Natural killer cell (primary cell): Measurements from ENCODE around the gene CERK. TPM values are rescaled to one million over a fixed set of nuclear protein-coding genes. Genes with fewer than 3 reads are reported as not detected.

Source experiments
- ATAC-seq, 3 donors: fragments of 150-1000 bp in 2 of 3; fragments of 200-7000 bp in 1 of 3; cut with Tn5 transposase; 1 replicate in 1 of 3; 2 replicates in 2 of 3; pipeline ENCODE4 v1.10.0; 2021; ENCODE audit warnings: mild to moderate bottlenecking in 2 of 3, moderate library complexity in 2 of 3
- DNase-seq, 2 donors: peaks; one replicate each; pipeline versions ENCODE4 v3.0.0 to v3.0.0-alpha.2; 2013 to 2021; ENCODE audit warnings: mixed read lengths in 1 of 2
- H3K27ac ChIP-seq: one replicate; pipeline ENCODE4 v1.5.1; 2013; ENCODE audit warnings: mild to moderate bottlenecking, low read length
- H3K27me3 ChIP-seq: one replicate; pipeline ENCODE4 v1.6.1; 2013; ENCODE audit warnings: low read length; ENCODE audit not compliant: control insufficient read depth, insufficient read depth
- H3K36me3 ChIP-seq: one replicate; pipeline ENCODE4 v1.6.1; 2013; ENCODE audit warnings: low read length; ENCODE audit not compliant: control insufficient read depth, insufficient read depth
- H3K4me1 ChIP-seq: one replicate; pipeline ENCODE4 v1.6.1; 2013; ENCODE audit warnings: low read length; ENCODE audit not compliant: control insufficient read depth, insufficient read depth
- H3K4me3 ChIP-seq: one replicate; pipeline ENCODE4 v1.5.1; 2013; ENCODE audit warnings: low read length
- H3K9me3 ChIP-seq: one replicate; pipeline ENCODE4 v1.6.1; 2013; ENCODE audit warnings: low read length; ENCODE audit not compliant: control insufficient read depth, insufficient read depth
- H3K27ac Mint-ChIP-seq, 2 donors: one replicate each; pipeline ENCODE4 v1.8.0; 2022; ENCODE audit warnings: mild to moderate bottlenecking in 2 of 2, mixed read lengths in 2 of 2, moderate library complexity in 1 of 2
- H3K27me3 Mint-ChIP-seq, 2 donors: one replicate each; pipeline ENCODE4 v1.8.0; 2022; ENCODE audit warnings: low read depth in 2 of 2, mixed read lengths in 2 of 2
- H3K36me3 Mint-ChIP-seq: one replicate; pipeline ENCODE4 v1.8.0; 2022; ENCODE audit warnings: mixed read lengths
- H3K4me1 Mint-ChIP-seq, 2 donors: one replicate each; pipeline ENCODE4 v1.8.0; 2022; ENCODE audit warnings: mixed read lengths in 2 of 2
- H3K4me3 Mint-ChIP-seq: one replicate; pipeline ENCODE4 v1.8.0; 2022; ENCODE audit warnings: mild to moderate bottlenecking, moderate library complexity, mixed read lengths
- H3K9me3 Mint-ChIP-seq, 2 donors: one replicate each; pipeline ENCODE4 v1.8.0; 2022; ENCODE audit warnings: mixed read lengths in 2 of 2
- CTCF ChIP-seq: fragments of 200-600 bp; IDR thresholded peaks from one replicate; pipeline ENCODE4 v1.8.0; 2022; ENCODE audit warnings: antibody characterized with exemption
- WGBS: methylation state at CpG from one replicate; pipeline ENCODE4 v1.1.7; 2013; ENCODE audit warnings: missing lambda C conversion rate; ENCODE audit not compliant: insufficient coverage; 5-methylcytosine and 5-hydroxymethylcytosine counted together
- intact Hi-C: fragments of 100-400 bp; cut with micrococcal nuclease; formaldehyde crosslinking; loops from one replicate; pipeline ENCODE4 v1.14.2; 2022
- total RNA-seq, 4 donors: library from RNA; stranded (reverse); fragments of 120-200 nt in 1 of 4; gene quantifications; one replicate each; pipeline versions ENCODE4 v1.2.3 to v1.2.4, GENCODE V29; 2013 to 2022

Gene CERK
- total RNA-seq, 3 donors from 2014 or later (not counting 1 experiment from before 2014, with no cell fraction given) = 50.0 to 71.2 (median 55.6) TPM

- H3K36me3 ChIP-seq = peaks cover 67% of the 10 kb centered on the region
- no peaks in the 10 kb centered on the region for H3K27me3 Mint-ChIP-seq
- WGBS = 94% methylated on average over 33 of the region's 33 CpGs
Observed at GRCh38 chr22:46701262-46701661, 36.8 kb downstream of the CERK start.

GRCh38 chr22:46699091-46699490, 39.0 kb downstream of the CERK start:
- no peak for DNase-seq
- Mint-ChIP-seq H3K9me3 (no peaks in the 10 kb centered on the region), H3K4me1 (no peaks in the 10 kb centered on the region), H3K27me3 (no peaks in the 10 kb centered on the region), H3K27ac (no peak overlapping the region), H3K4me3 (no peak overlapping the region), H3K36me3 (no peaks in the 10 kb centered on the region)
- WGBS = 96% methylated on average over 17 of the region's 17 CpGs
- Histone ChIP-seq H3K27ac (no peak overlapping the region), H3K4me3 (no peak overlapping the region), H3K27me3 (no peaks in the 10 kb centered on the region), H3K9me3 (no peaks in the 10 kb centered on the region), H3K4me1 (no peaks in the 10 kb centered on the region), H3K36me3 (peaks cover 82% of the 10 kb centered on the region)
- ATAC-seq = no peak
- no peak for TF ChIP-seq CTCF
- intact Hi-C loops = no loop called here

More at GRCh38 chr22:46701262-46701661, 36.8 kb downstream of the CERK start:
- TF ChIP-seq CTCF = no peak
- no peaks in the 10 kb centered on the region for H3K4me1 Mint-ChIP-seq
- no peaks in the 10 kb centered on the region for H3K36me3 Mint-ChIP-seq
- DNase-seq (no peak), ATAC-seq (no peak)
- H3K9me3 ChIP-seq = no peaks in the 10 kb centered on the region
- intact Hi-C loops = no loop called here
- no peaks in the 10 kb centered on the region for H3K27me3 ChIP-seq
- H3K9me3 Mint-ChIP-seq = no peaks in the 10 kb centered on the region
- H3K4me1 ChIP-seq = no peaks in the 10 kb centered on the region
- H3K27ac Mint-ChIP-seq = no peak overlapping the region
- H3K4me3 ChIP-seq = no peak overlapping the region
- H3K27ac ChIP-seq = no peak overlapping the region
- no peak overlapping the region for H3K4me3 Mint-ChIP-seq

GRCh38 chr22:46697811-46698515, 40.1 kb downstream of the CERK start:
- no peak overlapping the region for H3K4me3 ChIP-seq
- intact Hi-C loops = no loop called here
- no peak for DNase-seq
- peaks cover 85% of the 10 kb centered on the region for H3K36me3 ChIP-seq
- Mint-ChIP-seq H3K27me3 (no peaks in the 10 kb centered on the region), H3K4me3 (no peak overlapping the region), H3K4me1 (no peaks in the 10 kb centered on the region), H3K27ac (no peak overlapping the region), H3K9me3 (no peaks in the 10 kb centered on the region), H3K36me3 (no peaks in the 10 kb centered on the region)
- no peaks in the 10 kb centered on the region for H3K4me1 ChIP-seq
- no peak overlapping the region for H3K27ac ChIP-seq
- H3K9me3 ChIP-seq = no peaks in the 10 kb centered on the region
- no peaks in the 10 kb centered on the region for H3K27me3 ChIP-seq
- ATAC-seq = no peak
- no peak for TF ChIP-seq CTCF
- 93% methylated on average over 24 of the region's 24 CpGs for WGBS

- H3K4me3 Mint-ChIP-seq = no peak overlapping the region
- ATAC-seq (no peak), DNase-seq (no peak)
- intact Hi-C loops = no loop called here
- Histone ChIP-seq H3K27ac (no peak overlapping the region), H3K27me3 (no peaks in the 10 kb centered on the region), H3K9me3 (no peaks in the 10 kb centered on the region), H3K4me1 (no peaks in the 10 kb centered on the region), H3K36me3 (peaks cover 79% of the 10 kb centered on the region), H3K4me3 (no peak overlapping the region)
- H3K36me3 Mint-ChIP-seq = no peaks in the 10 kb centered on the region
- no peak overlapping the region for H3K27ac Mint-ChIP-seq
- 98% methylated on average over 10 of the region's 10 CpGs for WGBS
- no peaks in the 10 kb centered on the region for H3K9me3 Mint-ChIP-seq
- H3K27me3 Mint-ChIP-seq = no peaks in the 10 kb centered on the region
- TF ChIP-seq CTCF = no peak
- no peaks in the 10 kb centered on the region for H3K4me1 Mint-ChIP-seq
Observed at GRCh38 chr22:46696614-46697013, 41.4 kb downstream of the CERK start.
